GM12878 (cell line): ENCODE data around the gene CEACAM1. TPM values are rescaled to one million over a fixed set of nuclear protein-coding genes. Genes with fewer than 3 reads are reported as not detected.
"Not testable (repeated sequence)": the region's sequence is repeated elsewhere in the genome, so short reads cannot be mapped to it uniquely, and the experiment has no call there.

Experiments used
- ATAC-seq: fragments of 200-7000 bp; cut with Tn5 transposase; 3 replicates; pipeline ENCODE4 v1.9.1; 2020; ENCODE audit warnings: mild to moderate bottlenecking, moderate library complexity
- BruUV-seq: library from RNA; stranded (reverse); fragments of 400-500 nt; replicated peaks from 2 replicates; lab custom pipeline; 2021; lab: Mats Ljungman, UMichigan
- CTCF ChIA-PET: fragments of 300-600 bp; sonication (Branson Sonifier 250); formaldehyde crosslinking; extraction: SDS; loops from one replicate; lab custom pipeline; 2021; ENCODE audit warnings: inconsistent platforms; lab: Yijun Ruan, JAX
- POLR2A ChIA-PET: fragments of 350-600 bp; formaldehyde crosslinking; extraction: SDS; loops from one replicate; lab custom pipeline; 2021; ENCODE audit warnings: inconsistent platforms; lab: Charles Lee
- RAD21 ChIA-PET: fragments of 300-600 bp; sonication (Branson Sonifier 250); formaldehyde crosslinking; loops from one replicate; lab custom pipeline; 2023; ENCODE audit warnings: antibody characterized with exemption; ENCODE audit not compliant: unreplicated experiment; lab: Charles Lee
- SMC1A ChIA-PET: fragments of 300-600 bp; sonication (Branson Sonifier 250); formaldehyde crosslinking; loops from one replicate; lab custom pipeline; 2023; ENCODE audit not compliant: unreplicated experiment, uncharacterized antibody; lab: Charles Lee
- DNase-seq: peaks from one replicate; pipeline ENCODE4 v3.0.0-alpha.2; 2011; ENCODE audit warnings: low read depth, low spot score
- FAIRE-seq: peaks from 3 replicates; lab custom pipeline; 2011; peaks lifted over from hg19 to GRCh38; lab: Jason Lieb, UNC
- H2AFZ ChIP-seq: 2 replicates; pipeline ENCODE4 v1.6.0; 2011; ENCODE audit warnings: low read depth, low read length, control low read depth; ENCODE audit not compliant: control insufficient read depth
- H3K27ac ChIP-seq: 2 replicates; pipeline ENCODE4 v1.5.1; 2011; ENCODE audit warnings: control low read depth; ENCODE audit not compliant: control insufficient read depth, insufficient read depth
- H3K27me3 ChIP-seq, 2 experiments: replicated peaks in 1 of 2; 2 replicates each; pipeline versions ENCODE4 v1.6.0 to v1.6.1; 2011; ENCODE audit warnings: low read length in 1 of 2; ENCODE audit not compliant: control insufficient read depth in 2 of 2, insufficient read depth in 2 of 2
- H3K36me3 ChIP-seq, 2 experiments: 2 replicates each; pipeline ENCODE4 v1.5.1; 2011; ENCODE audit warnings: low read length in 1 of 2; ENCODE audit not compliant: control insufficient read depth in 2 of 2, insufficient read depth in 2 of 2
- H3K4me1 ChIP-seq: 2 replicates; pipeline ENCODE4 v1.6.1; 2011; ENCODE audit warnings: mild to moderate bottlenecking, low read length, moderate library complexity, mixed read lengths; ENCODE audit not compliant: control insufficient read depth, insufficient read depth
- H3K4me2 ChIP-seq: 2 replicates; pipeline ENCODE4 v1.6.0; 2011; ENCODE audit warnings: control low read depth; ENCODE audit not compliant: control insufficient read depth, insufficient read depth
- H3K4me3 ChIP-seq: fragments of 200-600 bp; sonication (generic); 2 replicates; pipeline ENCODE4 v1.5.1; 2016
- H3K79me2 ChIP-seq: 2 replicates; pipeline ENCODE4 v1.6.0; 2011; ENCODE audit warnings: low read length; ENCODE audit not compliant: control insufficient read depth, insufficient read depth
- H3K9ac ChIP-seq: 2 replicates; pipeline ENCODE4 v1.8.0; 2011; ENCODE audit warnings: low read length, control low read depth, mixed read lengths; ENCODE audit not compliant: control insufficient read depth, insufficient read depth
- H3K9me3 ChIP-seq: replicated peaks from 3 replicates; pipeline ENCODE4 v1.5.1; 2011; ENCODE audit warnings: mild to moderate bottlenecking, low read length; ENCODE audit not compliant: control insufficient read depth, insufficient read depth
- H4K20me1 ChIP-seq: 2 replicates; pipeline ENCODE4 v1.6.0; 2011; ENCODE audit not compliant: control insufficient read depth, insufficient read depth
- HDGF ChIP-seq: fragments of 450-650 bp; IDR thresholded peaks from 2 replicates; pipeline ENCODE4 v1.6.1; 2016; ENCODE audit warnings: antibody characterized with exemption
- REST ChIP-seq: IDR thresholded peaks from 2 replicates; pipeline ENCODE4 v1.6.1; 2012; ENCODE audit warnings: mild to moderate bottlenecking, low read depth, low read length
- SREBF2 ChIP-seq: IDR thresholded peaks from 2 replicates; pipeline ENCODE4 v1.6.1; 2012; ENCODE audit warnings: mild to moderate bottlenecking, low read length
- WGBS: methylation state at CpG from one replicate; pipeline ENCODE4 v1.1.6; 2016; ENCODE audit warnings: low lambda C conversion rate; ENCODE audit not compliant: insufficient replicate concordance, insufficient coverage; ENCODE audit errors: missing lambda C conversion rate; 5-methylcytosine and 5-hydroxymethylcytosine counted together
- in situ Hi-C: fragments of 300-500 bp; cut with MboI; formaldehyde crosslinking; loops from 9 replicates; pipeline ENCODE4 v1.14.3; 2018; ENCODE audit warnings: mixed read lengths
- intact Hi-C: fragments of 100-400 bp; cut with micrococcal nuclease; formaldehyde crosslinking; loops from one replicate; pipeline ENCODE4 v1.14.2; 2022; ENCODE audit not compliant: unreplicated experiment
- polyA plus RNA-seq, 11 experiments: library from polyadenylated mRNA; depleted of rRNA in 4 of 11; unstranded in 6 of 11; stranded (reverse) in 5 of 11; fragments of >200 nt; fragmentation: Nextera tagmentation in 4 of 11; fragmentation: Illumina TruSeq in 1 of 11; extraction: Ambion mirVana in 4 of 11; extraction: Trizol in 1 of 11; gene quantifications; 1 replicate in 1 of 11; 2 replicates in 10 of 11; pipeline versions ENCODE4 v1.2.1 to v1.2.3, GENCODE V29; 2011 to 2016; ENCODE audit warnings: inconsistent platforms in 2 of 11, missing spikeins in 2 of 11, low read depth in 1 of 11
- total RNA-seq, 4 experiments: library from RNA; depleted of rRNA in 3 of 4; stranded (reverse); fragments of >200 nt in 3 of 4; fragmentation: Illumina TruSeq in 1 of 4; extraction: Trizol in 1 of 4; gene quantifications; 2 replicates each; pipeline versions ENCODE4 v1.2.1 to v1.2.3, GENCODE V29; 2013 to 2021

Gene CEACAM1
- total and polyA plus RNA-seq, 10 of the 15 experiments (the other 5 are each of a cell fraction or from before 2014, with no cell fraction given) = 3.9 to 24.0 (median 6.5) TPM

GRCh38 chr19:42549067-42549466 lies 20.8 kb upstream of the CEACAM1 start:
- 67% methylated on average over 1 of the region's 1 CpG for WGBS
- in situ Hi-C loops, H3K9me3 ChIP-seq, H3K79me2 ChIP-seq, intact Hi-C loops, H2AFZ ChIP-seq, H3K36me3 ChIP-seq, CTCF ChIA-PET, H3K27me3 ChIP-seq, H3K9ac ChIP-seq, FAIRE-seq, H3K4me2 ChIP-seq, ATAC-seq, DNase-seq, BruUV-seq, H3K4me1 ChIP-seq, RAD21 ChIA-PET, H3K4me3 ChIP-seq, H3K27ac ChIP-seq, H4K20me1 ChIP-seq: not testable (repeated sequence)
- ChIA-PET SMC1A (interaction anchor here (1.0 kb wide), 1 partner anchor 19 kb away, joined by 4 read pairs; no protein-coding TSS in a partner anchor), POLR2A (interaction anchor here (0.6 kb wide), 1 partner anchor 9 kb away, joined by 3 read pairs; no protein-coding TSS in a partner anchor)

GRCh38 chr19:42548552-42548951 lies 20.3 kb upstream of the CEACAM1 start:
- RAD21 ChIA-PET = no interaction called here
- Histone ChIP-seq H3K79me2 (no peaks in the 10 kb centered on the region), H3K4me3 (no peak overlapping the region), H3K9ac (no peak overlapping the region), H3K4me2 (no peak overlapping the region), H2AFZ (no peak overlapping the region), H4K20me1 (no peaks in the 10 kb centered on the region), H3K27ac (no peak overlapping the region), H3K9me3 (peaks cover 2% of the 10 kb centered on the region; the same call in 1 of the 3 replicates), H3K4me1 (no peaks in the 10 kb centered on the region), H3K36me3 (no peaks in the 10 kb centered on the region), H3K27me3 (no peaks in the 10 kb centered on the region; a peak in 1 of 4 replicates)
- no TSS peak for BruUV-seq
- no peak for TF ChIP-seq HDGF
- peak; percentile 55; the same call in 1 of the 2 replicates for TF ChIP-seq REST
- TF ChIP-seq SREBF2 = no peak
- ATAC-seq = no peak
- CTCF ChIA-PET = no interaction called here
- no peak for DNase-seq
- POLR2A ChIA-PET = no interaction called here
- in situ Hi-C loops (no loop called here), intact Hi-C loops (no loop called here)
- FAIRE-seq = no peak
- 67% methylated on average over 3 of the region's 4 CpGs for WGBS
- SMC1A ChIA-PET = no interaction called here
